ENCODE data around the gene MAPK10.
"Not testable (repeated sequence)": the region's sequence is repeated elsewhere in the genome, so short reads cannot be mapped to it uniquely, and the experiment has no call there.

The MAPK10 gene

DNA sequence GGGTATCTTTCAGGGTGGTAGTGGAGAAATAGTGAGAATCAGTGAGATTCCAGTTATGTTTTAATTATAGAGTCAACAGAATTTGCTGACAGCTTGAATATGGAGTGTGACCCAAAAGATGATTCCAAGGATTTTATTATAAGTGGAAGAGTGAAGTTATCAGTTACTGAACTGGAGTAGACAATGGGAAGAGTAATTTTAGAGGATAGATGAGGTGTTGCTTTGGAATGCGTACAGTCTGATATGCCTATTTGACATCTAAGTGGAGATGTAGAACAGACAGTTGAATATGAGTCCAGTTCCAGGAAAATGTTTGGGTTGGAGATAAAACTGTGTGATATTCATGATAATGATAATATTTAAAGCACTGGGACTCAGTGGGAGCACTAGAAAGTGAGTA is 174.2 kb downstream of the MAPK10 start:
- peaks cover 5% of the 10 kb centered on the region for H3K9me3 ChIP-seq (ENCODE audit: low read length)
- H2AFZ ChIP-seq (ENCODE audit: low read depth, low read length), result no peak overlapping the region
- H3K4me1 ChIP-seq (ENCODE audit: insufficient read depth, low read length), result no peaks in the 10 kb centered on the region
- peaks cover 35% of the 10 kb centered on the region for H3K36me3 ChIP-seq (ENCODE audit: insufficient read depth, low read length)
- no peaks in the 10 kb centered on the region for H3K27me3 ChIP-seq (ENCODE audit: insufficient read depth, low read length)
- no peak overlapping the region for H3K4me3 ChIP-seq (ENCODE audit: low read length)

DNA sequence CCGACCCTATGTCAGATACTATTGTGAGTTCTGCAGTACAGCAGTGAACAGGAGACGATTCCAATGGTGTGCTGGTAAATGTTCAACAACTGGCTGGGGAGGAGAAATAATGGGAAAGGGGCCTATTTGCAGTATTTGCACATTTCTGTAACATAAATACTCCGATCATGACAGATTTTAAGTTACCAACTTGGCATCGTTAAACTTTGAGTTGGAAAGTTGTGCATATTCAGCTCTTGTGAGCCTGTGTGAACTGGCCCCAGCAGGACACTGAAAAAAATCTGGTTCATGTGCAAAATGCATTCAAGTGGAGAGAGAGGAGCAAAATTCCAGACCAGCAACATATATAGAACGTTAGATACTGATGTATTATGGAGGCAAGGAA is 175.0 kb downstream of the MAPK10 start:
- H3K9me3 ChIP-seq (ENCODE audit: low read length), result peaks cover 5% of the 10 kb centered on the region
- no peak overlapping the region for H3K4me3 ChIP-seq (ENCODE audit: low read length)
- H2AFZ ChIP-seq (ENCODE audit: low read depth, low read length), result no peak overlapping the region
- H3K27me3 ChIP-seq (ENCODE audit: insufficient read depth, low read length), result no peaks in the 10 kb centered on the region
- H3K36me3 ChIP-seq (ENCODE audit: insufficient read depth, low read length), result peaks cover 30% of the 10 kb centered on the region
- no peaks in the 10 kb centered on the region for H3K4me1 ChIP-seq (ENCODE audit: insufficient read depth, low read length)

DNA sequence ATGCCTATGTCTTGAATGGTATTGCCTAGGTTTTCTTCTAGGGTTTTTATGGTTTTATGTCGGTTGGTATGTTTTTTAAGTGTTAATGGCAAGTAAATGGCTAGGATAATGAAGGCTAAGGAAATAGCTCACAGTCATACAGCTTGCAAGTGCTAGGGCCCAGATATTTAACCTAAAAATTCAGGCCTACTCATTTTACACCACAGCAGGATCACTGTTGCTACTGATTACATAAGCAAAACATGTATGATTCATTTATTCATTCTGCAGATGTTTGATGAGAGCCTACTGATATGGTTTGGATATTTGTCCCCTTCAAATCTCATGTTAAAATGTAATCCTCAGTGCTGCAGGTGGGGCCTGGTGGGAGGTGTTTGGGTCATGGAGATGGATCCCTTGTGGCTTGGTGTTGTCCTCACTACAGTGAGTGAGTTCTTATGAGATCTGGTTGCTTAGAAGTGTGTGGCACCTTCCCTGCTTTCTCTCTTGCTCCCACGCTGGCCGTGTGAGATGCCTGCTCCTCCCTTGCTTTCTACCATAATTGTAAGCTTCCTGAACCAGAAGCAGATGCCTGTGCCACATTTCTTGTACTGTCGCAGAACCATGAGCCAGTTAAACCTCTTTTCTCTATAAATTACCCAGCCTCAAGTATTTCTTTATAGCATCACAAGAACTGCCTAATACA is 175.5 kb downstream of the MAPK10 start:
- no peaks in the 10 kb centered on the region for H3K4me1 ChIP-seq (ENCODE audit: insufficient read depth, low read length)
- peaks cover 28% of the 10 kb centered on the region for H3K36me3 ChIP-seq (ENCODE audit: insufficient read depth, low read length)
- no peaks in the 10 kb centered on the region for H3K27me3 ChIP-seq (ENCODE audit: insufficient read depth, low read length)
- H2AFZ ChIP-seq (ENCODE audit: low read depth, low read length), result no peak overlapping the region
- no peak overlapping the region for H3K4me3 ChIP-seq (ENCODE audit: low read length)
- peaks cover 5% of the 10 kb centered on the region for H3K9me3 ChIP-seq (ENCODE audit: low read length)

DNA sequence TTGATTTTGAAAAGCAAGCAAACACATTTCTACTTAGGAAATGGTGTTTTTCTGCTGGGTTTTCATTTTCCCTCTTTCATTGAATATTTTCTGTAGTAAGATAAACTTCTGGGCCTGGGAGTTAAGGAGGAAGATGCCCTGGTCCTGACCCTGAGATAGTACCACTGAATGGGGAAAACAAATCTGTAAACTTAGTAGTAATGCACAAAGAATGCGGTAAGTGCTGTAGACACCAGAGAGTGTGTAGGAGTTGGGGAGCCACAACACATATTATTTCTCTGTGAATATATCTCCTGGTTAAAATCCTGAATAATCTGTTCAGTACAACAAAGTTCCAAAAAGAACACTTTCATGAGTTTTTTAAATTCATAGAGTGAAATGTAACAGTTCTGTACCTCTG is 178.3 kb downstream of the MAPK10 start:
- no peak overlapping the region for H2AFZ ChIP-seq (ENCODE audit: low read depth, low read length)
- H3K4me3 ChIP-seq (ENCODE audit: low read length), result no peak overlapping the region
- no peaks in the 10 kb centered on the region for H3K27me3 ChIP-seq (ENCODE audit: insufficient read depth, low read length)
- peaks cover 21% of the 10 kb centered on the region for H3K36me3 ChIP-seq (ENCODE audit: insufficient read depth, low read length)
- H3K9me3 ChIP-seq (ENCODE audit: low read length), result peaks cover 5% of the 10 kb centered on the region
- H3K4me1 ChIP-seq (ENCODE audit: insufficient read depth, low read length), result no peaks in the 10 kb centered on the region

DNA sequence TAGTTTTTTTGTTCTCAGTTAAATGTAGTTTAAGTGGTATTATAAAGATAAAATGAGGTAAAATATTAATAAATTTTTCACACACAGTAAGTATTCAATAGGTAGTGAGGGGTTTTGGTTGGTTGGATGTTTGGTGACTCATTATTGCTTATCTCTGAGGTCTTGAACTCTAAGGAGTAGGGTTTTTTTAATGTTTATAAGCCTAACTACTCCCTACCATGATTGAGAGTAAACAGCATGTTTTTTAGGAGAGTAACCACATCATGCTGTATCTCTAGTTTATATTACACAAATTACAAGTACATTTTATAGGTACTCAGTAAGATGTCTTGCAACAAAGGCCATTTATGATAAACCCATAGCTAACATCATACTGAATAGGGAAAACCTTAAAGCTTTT is 181.6 kb downstream of the MAPK10 start:
- no peaks in the 10 kb centered on the region for H3K4me1 ChIP-seq (ENCODE audit: insufficient read depth, low read length)

DNA sequence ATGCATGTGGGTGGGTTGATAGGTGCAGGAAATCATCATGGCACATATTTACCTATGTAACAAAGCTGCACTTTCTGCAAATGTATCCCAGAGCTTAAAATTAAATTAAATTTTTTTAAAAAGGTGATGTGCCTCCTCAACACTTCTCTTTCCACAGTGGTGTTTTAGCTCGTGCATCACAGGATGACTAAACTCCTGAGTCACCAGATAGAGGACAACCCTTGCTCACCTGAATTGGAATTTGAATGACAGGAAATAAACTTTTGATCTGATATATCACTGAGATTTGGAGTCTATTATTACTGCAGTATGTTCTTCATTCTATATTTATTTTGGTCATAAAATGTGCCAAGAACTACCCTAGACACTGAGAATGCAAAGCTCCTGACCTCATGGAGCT is 185.3 kb downstream of the MAPK10 start:
- Histone ChIP-seq H3K9me3 (ENCODE audit: low read length) (peaks cover 3% of the 10 kb centered on the region), H3K4me1 (ENCODE audit: insufficient read depth, low read length) (no peaks in the 10 kb centered on the region), H2AFZ (ENCODE audit: low read depth, low read length) (no peak overlapping the region), H3K4me3 (ENCODE audit: low read length) (no peak overlapping the region), H3K36me3 (ENCODE audit: insufficient read depth, low read length) (peaks cover 8% of the 10 kb centered on the region), H3K27me3 (ENCODE audit: insufficient read depth, low read length) (no peaks in the 10 kb centered on the region)

More for the DNA sequence above, 181.6 kb downstream of the MAPK10 start:
- no peak overlapping the region for H3K4me3 ChIP-seq (ENCODE audit: low read length)
- H3K36me3 ChIP-seq (ENCODE audit: insufficient read depth, low read length), result peaks cover 13% of the 10 kb centered on the region
- peaks cover 3% of the 10 kb centered on the region for H3K9me3 ChIP-seq (ENCODE audit: low read length)
- H2AFZ ChIP-seq (ENCODE audit: low read depth, low read length), result no peak overlapping the region
- no peaks in the 10 kb centered on the region for H3K27me3 ChIP-seq (ENCODE audit: insufficient read depth, low read length)

DNA sequence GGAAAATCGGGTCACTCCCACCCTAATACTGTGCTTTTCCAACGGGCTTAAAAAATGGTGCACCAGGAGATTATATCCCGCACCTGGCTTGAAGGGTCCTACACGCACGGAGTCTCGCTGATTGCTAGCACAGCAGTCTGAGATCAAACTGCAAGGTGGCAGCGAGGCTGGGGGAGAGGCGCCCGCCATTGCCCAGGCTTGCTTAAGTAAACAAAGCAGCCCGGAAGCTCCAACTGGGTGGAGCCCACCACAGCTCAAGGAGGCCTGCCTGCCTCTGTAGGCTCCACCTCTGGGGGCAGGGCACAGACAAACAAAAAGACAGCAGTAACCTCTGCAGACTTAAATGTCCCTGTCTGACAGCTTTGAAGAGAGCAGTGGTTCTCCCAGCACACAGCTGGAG is 191.5 kb downstream of the MAPK10 start:
- H3K4me1 ChIP-seq (ENCODE audit: insufficient read depth, low read length); H3K9me3 ChIP-seq (ENCODE audit: low read length); H3K27me3 ChIP-seq (ENCODE audit: insufficient read depth, low read length); H2AFZ ChIP-seq (ENCODE audit: low read depth, low read length); H3K36me3 ChIP-seq (ENCODE audit: insufficient read depth, low read length); H3K4me3 ChIP-seq (ENCODE audit: low read length): not testable (repeated sequence)

DNA sequence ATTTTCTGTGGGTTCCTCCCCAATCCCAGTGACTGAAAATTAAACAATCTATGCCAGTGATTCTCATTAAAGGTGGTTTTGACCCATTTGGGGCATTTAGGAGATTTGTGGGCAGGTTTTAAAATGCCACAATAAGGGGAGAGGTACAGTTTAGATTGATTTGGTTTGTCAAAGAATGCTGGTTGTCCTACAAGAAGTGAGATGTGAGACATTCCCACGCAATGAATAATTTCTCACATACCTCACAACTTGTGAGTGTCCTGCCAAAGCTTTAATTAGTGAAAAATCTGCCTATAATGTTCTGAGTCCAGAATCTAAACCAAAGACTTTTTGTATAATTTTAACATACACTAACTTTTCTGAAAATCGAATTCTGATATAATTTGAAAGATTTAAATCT is 199.4 kb downstream of the MAPK10 start:
- Histone ChIP-seq H3K36me3 (ENCODE audit: insufficient read depth, low read length) (peaks cover 16% of the 10 kb centered on the region), H2AFZ (ENCODE audit: low read depth, low read length) (no peak overlapping the region), H3K4me1 (ENCODE audit: insufficient read depth, low read length) (peaks cover 4% of the 10 kb centered on the region), H3K4me3 (ENCODE audit: low read length) (no peak overlapping the region), H3K9me3 (ENCODE audit: low read length) (no peaks in the 10 kb centered on the region), H3K27me3 (ENCODE audit: insufficient read depth, low read length) (no peaks in the 10 kb centered on the region)

DNA sequence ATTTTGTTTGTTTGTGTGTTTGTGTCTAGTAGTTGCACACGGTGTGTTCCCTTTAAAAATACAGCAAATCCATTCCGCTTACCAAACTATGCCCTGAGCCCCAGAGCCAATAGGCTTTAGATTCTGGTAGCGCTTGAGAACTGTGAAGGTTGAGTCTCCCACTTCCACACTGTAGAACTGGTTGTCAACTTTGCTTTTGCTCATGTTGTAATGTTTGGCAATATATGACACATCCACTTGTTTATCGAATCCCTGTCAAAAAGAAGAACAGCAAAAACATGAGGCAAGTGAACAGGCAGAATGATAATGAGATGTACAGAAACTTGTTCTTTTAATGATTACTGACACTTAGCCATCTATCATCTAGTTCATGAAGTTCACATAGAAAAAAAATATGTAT is 200.6 kb downstream of the MAPK10 start:
- no peaks in the 10 kb centered on the region for H3K27me3 ChIP-seq (ENCODE audit: insufficient read depth, low read length)
- peaks cover 18% of the 10 kb centered on the region for H3K36me3 ChIP-seq (ENCODE audit: insufficient read depth, low read length)
- H3K9me3 ChIP-seq (ENCODE audit: low read length), result no peaks in the 10 kb centered on the region
- no peak overlapping the region for H2AFZ ChIP-seq (ENCODE audit: low read depth, low read length)
- no peak overlapping the region for H3K4me3 ChIP-seq (ENCODE audit: low read length)
- H3K4me1 ChIP-seq (ENCODE audit: insufficient read depth, low read length), result peaks cover 4% of the 10 kb centered on the region

DNA sequence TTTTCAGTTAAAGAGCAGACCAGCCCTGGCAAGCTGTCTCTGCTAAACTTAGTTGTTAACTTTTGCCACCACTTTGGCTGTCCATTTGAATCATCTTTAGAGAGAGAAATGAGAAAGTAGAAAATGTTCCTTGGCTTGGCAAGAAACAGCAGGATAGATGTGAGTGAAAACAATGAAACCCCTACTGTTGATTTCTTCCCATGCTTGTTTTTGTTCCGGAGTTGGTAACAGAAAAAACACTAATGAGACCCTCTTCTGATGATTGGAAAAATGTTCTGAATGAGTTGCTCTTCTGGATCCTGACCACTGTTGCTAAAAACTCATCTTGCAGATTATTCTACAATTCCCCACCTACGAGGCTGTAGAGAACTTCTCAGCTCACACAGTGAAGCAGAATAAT is 203.3 kb downstream of the MAPK10 start:
- H3K9me3 ChIP-seq (ENCODE audit: low read length), result no peaks in the 10 kb centered on the region
- H3K36me3 ChIP-seq (ENCODE audit: insufficient read depth, low read length), result peaks cover 31% of the 10 kb centered on the region
- H2AFZ ChIP-seq (ENCODE audit: low read depth, low read length), result no peak overlapping the region
- no peaks in the 10 kb centered on the region for H3K27me3 ChIP-seq (ENCODE audit: insufficient read depth, low read length)
- no peak overlapping the region for H3K4me3 ChIP-seq (ENCODE audit: low read length)
- H3K4me1 ChIP-seq (ENCODE audit: insufficient read depth, low read length), result peaks cover 17% of the 10 kb centered on the region

DNA sequence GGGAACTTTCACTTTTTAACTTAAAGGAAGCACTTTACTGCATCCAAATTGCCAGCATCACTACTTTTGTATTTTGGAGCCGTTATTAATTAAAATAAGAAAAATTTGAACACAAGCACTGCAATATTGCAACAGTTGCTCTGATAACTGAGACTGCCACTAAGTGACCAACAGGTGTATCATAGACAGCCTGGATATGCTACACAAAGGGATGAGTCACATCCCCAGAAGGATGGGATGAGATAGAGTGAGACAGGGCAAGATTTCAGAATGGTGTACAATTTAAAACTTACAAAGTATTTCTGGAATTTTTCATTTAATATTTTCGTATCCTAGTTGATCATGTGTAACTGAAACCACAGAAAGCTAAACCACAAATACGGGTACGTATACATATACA is 204.1 kb downstream of the MAPK10 start:
- Histone ChIP-seq H3K9me3 (ENCODE audit: low read length) (peaks cover 4% of the 10 kb centered on the region), H3K4me1 (ENCODE audit: insufficient read depth, low read length) (peaks cover 17% of the 10 kb centered on the region), H3K4me3 (ENCODE audit: low read length) (no peak overlapping the region), H3K36me3 (ENCODE audit: insufficient read depth, low read length) (peaks cover 37% of the 10 kb centered on the region), H2AFZ (ENCODE audit: low read depth, low read length) (no peak overlapping the region), H3K27me3 (ENCODE audit: insufficient read depth, low read length) (no peaks in the 10 kb centered on the region)

DNA sequence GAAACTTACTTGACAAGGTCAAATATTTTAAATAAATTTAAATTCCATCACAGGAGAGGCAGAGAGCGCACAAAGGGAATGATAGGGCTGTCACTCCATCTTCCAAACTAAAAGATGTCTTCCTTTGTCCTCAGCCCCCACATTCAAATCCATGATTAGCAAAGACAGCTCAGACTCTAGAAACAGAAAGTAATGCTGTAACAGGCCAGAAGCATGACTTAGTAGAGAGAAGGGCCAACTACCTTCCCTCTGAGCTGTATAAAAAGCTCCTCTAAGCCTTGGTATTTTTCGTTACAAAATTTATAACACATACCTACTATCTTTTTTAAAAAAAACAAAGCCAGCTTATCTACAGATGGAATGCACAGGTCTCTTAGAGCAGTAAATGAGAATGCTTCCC is 207.4 kb downstream of the MAPK10 start:
- H2AFZ ChIP-seq (ENCODE audit: low read depth, low read length), result no peak overlapping the region
- H3K4me3 ChIP-seq (ENCODE audit: low read length), result no peak overlapping the region
- H3K36me3 ChIP-seq (ENCODE audit: insufficient read depth, low read length), result peaks cover 29% of the 10 kb centered on the region
- peaks cover 9% of the 10 kb centered on the region for H3K9me3 ChIP-seq (ENCODE audit: low read length)
- H3K27me3 ChIP-seq (ENCODE audit: insufficient read depth, low read length), result no peaks in the 10 kb centered on the region
- peaks cover 17% of the 10 kb centered on the region for H3K4me1 ChIP-seq (ENCODE audit: insufficient read depth, low read length)

DNA sequence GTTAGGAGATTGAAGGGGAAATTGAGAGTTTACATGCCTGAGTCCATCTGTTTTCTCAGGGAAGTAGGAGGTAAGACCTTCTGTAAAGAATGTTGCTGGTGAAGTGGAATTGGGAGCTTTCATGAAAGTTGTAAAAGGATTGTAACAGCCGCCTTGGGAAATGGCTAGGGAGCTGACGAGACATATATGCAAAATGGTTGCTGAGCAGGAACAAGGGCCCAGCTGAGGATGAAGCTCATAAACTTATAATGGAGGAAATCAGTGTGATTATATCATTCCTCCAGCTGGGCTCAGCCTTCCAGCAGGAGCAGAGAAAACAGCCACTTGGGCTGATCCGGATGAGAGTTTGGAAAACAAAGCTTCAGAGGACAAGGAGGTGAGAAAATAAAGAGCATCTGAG is 208.7 kb downstream of the MAPK10 start:
- Histone ChIP-seq H3K4me1 (ENCODE audit: insufficient read depth, low read length) (peaks cover 13% of the 10 kb centered on the region), H3K27me3 (ENCODE audit: insufficient read depth, low read length) (no peaks in the 10 kb centered on the region), H3K36me3 (ENCODE audit: insufficient read depth, low read length) (peaks cover 25% of the 10 kb centered on the region), H3K9me3 (ENCODE audit: low read length) (peaks cover 9% of the 10 kb centered on the region), H3K4me3 (ENCODE audit: low read length) (no peak overlapping the region), H2AFZ (ENCODE audit: low read depth, low read length) (no peak overlapping the region)

DNA sequence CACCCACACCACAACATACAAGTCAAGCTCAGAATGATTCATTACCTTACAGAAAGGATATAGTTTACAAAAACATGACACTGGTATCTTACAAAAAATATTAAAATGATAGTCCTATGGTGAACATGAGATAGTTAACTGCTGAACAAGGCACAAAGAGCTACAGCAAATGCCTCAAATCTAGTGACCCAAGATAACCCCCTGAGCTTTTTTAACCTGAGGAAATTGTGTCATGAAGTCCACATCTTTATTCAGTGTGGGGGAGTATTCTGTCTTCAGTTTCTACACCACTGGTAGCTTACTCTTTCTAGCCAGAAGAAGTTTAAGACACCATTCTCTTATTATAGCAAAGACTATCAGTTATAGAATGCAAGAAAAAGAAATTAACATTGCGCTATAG is 218.7 kb downstream of the MAPK10 start:
- Histone ChIP-seq H3K27me3 (ENCODE audit: insufficient read depth, low read length) (no peaks in the 10 kb centered on the region), H2AFZ (ENCODE audit: low read depth, low read length) (no peak overlapping the region), H3K36me3 (ENCODE audit: insufficient read depth, low read length) (peaks cover 15% of the 10 kb centered on the region), H3K4me1 (ENCODE audit: insufficient read depth, low read length) (no peaks in the 10 kb centered on the region), H3K9me3 (ENCODE audit: low read length) (peaks cover 4% of the 10 kb centered on the region), H3K4me3 (ENCODE audit: low read length) (no peak overlapping the region)
